Stomach (tissue), 9 donors: ENCODE results near the gene RMND1. TPM values are rescaled to one million over a fixed set of nuclear protein-coding genes. Genes with fewer than 3 reads are reported as not detected.
A peak's percentile ranks its signal among the peaks of the same experiment; 100 is the strongest.

ENCODE experiments used
- DNase-seq, 2 donors: peaks; one replicate each; pipeline versions ENCODE4 v3.0.0 to v3.0.0-alpha.2; 2013 to 2019
- H3K27ac ChIP-seq, 5 donors: fragments of 200-600 bp in 4 of 5; sonication (generic) in 4 of 5; one replicate each; pipeline ENCODE4 v1.5.1; 2013 to 2019; ENCODE audit warnings: mild to moderate bottlenecking in 1 of 5, moderate library complexity in 1 of 5
- H3K27me3 ChIP-seq, 3 donors: fragments of 200-600 bp; sonication (generic); one replicate each; pipeline ENCODE4 v1.5.1; 2017 to 2019; ENCODE audit warnings: mixed run types in 1 of 3
- H3K36me3 ChIP-seq, 4 donors: fragments of 200-600 bp; sonication (generic); 1 replicate in 3 of 4; 2 replicates in 1 of 4; pipeline ENCODE4 v1.5.1; 2016 to 2019
- H3K4me1 ChIP-seq, 4 donors: fragments of 200-600 bp; sonication (generic); one replicate each; pipeline ENCODE4 v1.5.1; 2016 to 2019
- H3K4me3 ChIP-seq, 4 donors: fragments of 200-600 bp; sonication (generic) in 3 of 4; one replicate each; pipeline ENCODE4 v1.5.1; 2016 to 2019; ENCODE audit warnings: mild to moderate bottlenecking in 1 of 4
- H3K9me3 ChIP-seq, 4 donors: fragments of 200-600 bp; sonication (generic); one replicate each; pipeline ENCODE4 v1.5.1; 2016 to 2019
- CTCF ChIP-seq, 7 experiments: fragments of 450-650 bp in 4 of 7; fragments of 200-600 bp in 3 of 7; sonication (generic) in 3 of 7; IDR thresholded peaks; one replicate each; pipeline ENCODE4 v1.5.1; 2016 to 2019; ENCODE audit warnings: antibody characterized with exemption in 7 of 7, control low read depth in 2 of 7, mild to moderate bottlenecking in 1 of 7
- EP300 ChIP-seq: sonication (generic); formaldehyde crosslinking; IDR thresholded peaks from one replicate; pipeline ENCODE4 v1.6.1; 2017; ENCODE audit warnings: antibody characterized with exemption
- POLR2A ChIP-seq, 4 donors: fragments of 450-650 bp; IDR thresholded peaks; one replicate each; pipeline ENCODE4 v1.6.1; 2016; ENCODE audit warnings: antibody characterized with exemption in 4 of 4, control low read depth in 2 of 4, mild to moderate bottlenecking in 1 of 4, moderate library complexity in 1 of 4
- POLR2AphosphoS5 ChIP-seq, 3 donors: sonication (generic); formaldehyde crosslinking; IDR thresholded peaks; one replicate each; pipeline ENCODE4 v1.6.1; 2016; ENCODE audit warnings: antibody characterized with exemption in 3 of 3
- WGBS, 5 donors: extraction: QIAGEN DNeasy Blood & Tissue Kit in 3 of 5; methylation state at CpG; one replicate each; pipeline versions ENCODE4 v1.1.5 to v1.1.7; 2013 to 2018; 5-methylcytosine and 5-hydroxymethylcytosine counted together
- intact Hi-C: fragments of 100-400 bp; cut with DNase I; formaldehyde crosslinking; loops from one replicate; pipeline ENCODE4 v1.15.1; 2023; ENCODE audit warnings: low total_unique reads
- polyA plus RNA-seq, 3 donors: library from polyadenylated mRNA; stranded (reverse); fragments of 200-250 nt; gene quantifications; one replicate each; pipeline ENCODE4 v1.2.3, GENCODE V29; 2013
- total RNA-seq, 5 donors: library from RNA; depleted of rRNA; stranded (reverse); fragments of >200 nt; gene quantifications; one replicate each; pipeline versions ENCODE4 v1.1.0 to v1.2.3, GENCODE V29; 2014 to 2016
- donor health status: healthy with polysubstance abuse.
- donor health status: Bipolar disorder and iron deficiency.
- donor health status: healthy.

RMND1 gene
- total and polyA plus RNA-seq, 8 donors, result 6.4 to 47.2 (median 16.4) TPM

- peaks cover 9 to 40% (median 34%) of the 10 kb centered on the region in 4 donors for H3K36me3 ChIP-seq
- H3K4me3 ChIP-seq, result no peak overlapping the region
- H3K27me3 ChIP-seq, result no peaks in the 10 kb centered on the region
- intact Hi-C loops, result no loop called here
- 72 to 85% (median 82%) methylated on average over 5 of the region's 5 CpGs for WGBS, 5 donors
- DNase-seq, result peak in 1 of 2 donors; percentile 55
- H3K4me1 ChIP-seq, result peaks cover 0 to 14% (median 7%) of the 10 kb centered on the region in 4 donors
- no peak for TF ChIP-seq EP300
- TF ChIP-seq POLR2AphosphoS5 (IDR thresholded peaks at IDR 0.05), result no peak
- TF ChIP-seq POLR2A (IDR thresholded peaks at IDR 0.05), result no peak
- TF ChIP-seq CTCF (IDR thresholded peaks at IDR 0.05), result no peak
- H3K27ac ChIP-seq, result peak overlapping the region in 1 of 5 donors; percentile 42
- no peaks in the 10 kb centered on the region for H3K9me3 ChIP-seq
Observed at GRCh38 chr6:151374036-151374683, 77.8 kb downstream of the RMND1 start.

- TF ChIP-seq CTCF (IDR thresholded peaks at IDR 0.05) (no peak), POLR2AphosphoS5 (IDR thresholded peaks at IDR 0.05) (no peak), EP300 (no peak), POLR2A (IDR thresholded peaks at IDR 0.05) (no peak)
- Histone ChIP-seq H3K27ac (no peak overlapping the region), H3K36me3 (peaks cover 9 to 54% (median 47%) of the 10 kb centered on the region in 4 donors), H3K4me1 (peaks cover 0 to 14% (median 7%) of the 10 kb centered on the region in 4 donors), H3K4me3 (no peak overlapping the region), H3K9me3 (no peaks in the 10 kb centered on the region), H3K27me3 (no peaks in the 10 kb centered on the region)
- intact Hi-C loops, result no loop called here
- 72 to 84% (median 82%) methylated on average over 5 of the region's 5 CpGs for WGBS, 5 donors
- DNase-seq, result no peak
Observed at GRCh38 chr6:151372164-151372563, 79.8 kb downstream of the RMND1 start.

- Histone ChIP-seq H3K4me3 (no peak overlapping the region), H3K27ac (no peak overlapping the region), H3K9me3 (no peaks in the 10 kb centered on the region), H3K36me3 (peaks cover 19 to 68% (median 61%) of the 10 kb centered on the region in 4 donors), H3K4me1 (peaks cover 0 to 14% (median 7%) of the 10 kb centered on the region in 4 donors), H3K27me3 (no peaks in the 10 kb centered on the region)
- intact Hi-C loops, result no loop called here
- DNase-seq, result no peak
- no peak for TF ChIP-seq POLR2A (IDR thresholded peaks at IDR 0.05)
- TF ChIP-seq CTCF (IDR thresholded peaks at IDR 0.05), result no peak
- TF ChIP-seq EP300, result no peak
- TF ChIP-seq POLR2AphosphoS5 (IDR thresholded peaks at IDR 0.05), result no peak
- 83 to 91% (median 88%) methylated on average over 6 of the region's 6 CpGs for WGBS, 5 donors
Observed at GRCh38 chr6:151370509-151371078, 81.3 kb downstream of the RMND1 start.

GRCh38 chr6:151365233-151365632, 86.7 kb downstream of the RMND1 start:
- Histone ChIP-seq H3K9me3 (no peaks in the 10 kb centered on the region), H3K27ac (no peak overlapping the region), H3K27me3 (no peaks in the 10 kb centered on the region), H3K36me3 (peaks cover 17 to 82% (median 76%) of the 10 kb centered on the region in 4 donors), H3K4me3 (no peak overlapping the region), H3K4me1 (peaks cover 0 to 4% (median 0%) of the 10 kb centered on the region in 4 donors)
- TF ChIP-seq EP300 (no peak), CTCF (IDR thresholded peaks at IDR 0.05) (no peak), POLR2AphosphoS5 (IDR thresholded peaks at IDR 0.05) (no peak), POLR2A (IDR thresholded peaks at IDR 0.05) (no peak)
- 90 to 98% (median 96%) methylated on average over 6 of the region's 6 CpGs for WGBS, 5 donors
- intact Hi-C loops, result no loop called here
- no peak for DNase-seq
